Astrocyte (in vitro differentiated cells and primary cell): ENCODE data around the gene SLC17A6. TPM values are rescaled to one million over a fixed set of nuclear protein-coding genes. Genes with fewer than 3 reads are reported as not detected.
A peak's percentile ranks its signal among the peaks of the same experiment; 100 is the strongest.

Experiments
- DNase-seq: peaks from one replicate; pipeline ENCODE4 v3.0.0-alpha.2; 2010; ENCODE audit warnings: low read depth
- FAIRE-seq: peaks from 2 replicates; lab custom pipeline; 2011; peaks lifted over from hg19 to GRCh38; lab: Jason Lieb, UNC
- H2AFZ ChIP-seq: 2 replicates; pipeline ENCODE4 v1.6.0; 2012; ENCODE audit warnings: low read depth, low read length, inconsistent platforms
- H3K27ac ChIP-seq: 2 replicates; pipeline ENCODE4 v1.5.1; 2011; ENCODE audit warnings: low read depth, low read length, inconsistent platforms
- H3K27me3 ChIP-seq: 2 replicates; pipeline ENCODE4 v1.6.0; 2011; ENCODE audit warnings: low read length, inconsistent platforms; ENCODE audit not compliant: insufficient read depth
- H3K36me3 ChIP-seq: 2 replicates; pipeline ENCODE4 v1.5.1; 2011; ENCODE audit warnings: low read length, inconsistent platforms; ENCODE audit not compliant: insufficient read depth
- H3K4me1 ChIP-seq: 2 replicates; pipeline ENCODE4 v1.5.1; 2011; ENCODE audit warnings: low read length, inconsistent platforms; ENCODE audit not compliant: insufficient read depth
- H3K4me2 ChIP-seq: 2 replicates; pipeline ENCODE4 v1.6.0; 2012; ENCODE audit warnings: low read length, inconsistent platforms
- H3K4me3 ChIP-seq: 2 replicates; pipeline ENCODE4 v1.5.1; 2011; ENCODE audit warnings: low read depth, mild to moderate bottlenecking, low read length, inconsistent platforms; ENCODE audit not compliant: insufficient read depth
- H3K79me2 ChIP-seq: 2 replicates; pipeline ENCODE4 v1.6.0; 2012; ENCODE audit warnings: mild to moderate bottlenecking, low read length, inconsistent platforms; ENCODE audit not compliant: insufficient read depth
- H3K9ac ChIP-seq: 2 replicates; pipeline ENCODE4 v1.6.0; 2012; ENCODE audit warnings: mild to moderate bottlenecking, low read length, inconsistent platforms
- H3K9me3 ChIP-seq: 2 replicates; pipeline ENCODE4 v1.5.1; 2012; ENCODE audit warnings: low read depth, mild to moderate bottlenecking, low read length, inconsistent platforms; ENCODE audit not compliant: insufficient read depth
- H4K20me1 ChIP-seq: 2 replicates; pipeline ENCODE4 v1.6.0; 2012; ENCODE audit warnings: low read length, inconsistent platforms; ENCODE audit not compliant: insufficient read depth
- H3K27ac Mint-ChIP-seq: one replicate; pipeline ENCODE4 v1.8.0; 2021; ENCODE audit warnings: mild to moderate bottlenecking, mixed read lengths; ENCODE audit not compliant: unreplicated experiment
- H3K27me3 Mint-ChIP-seq: one replicate; pipeline ENCODE4 v1.8.0; 2021; ENCODE audit warnings: low read depth, mixed read lengths; ENCODE audit not compliant: unreplicated experiment
- H3K36me3 Mint-ChIP-seq: one replicate; pipeline ENCODE4 v1.8.0; 2021; ENCODE audit warnings: low read depth, mixed read lengths; ENCODE audit not compliant: unreplicated experiment
- H3K4me1 Mint-ChIP-seq: one replicate; pipeline ENCODE4 v1.8.0; 2021; ENCODE audit warnings: low read depth, mixed read lengths; ENCODE audit not compliant: unreplicated experiment
- H3K4me3 Mint-ChIP-seq: one replicate; pipeline ENCODE4 v1.8.0; 2021; ENCODE audit warnings: mild to moderate bottlenecking, moderate library complexity, mixed read lengths; ENCODE audit not compliant: unreplicated experiment
- H3K9me3 Mint-ChIP-seq: one replicate; pipeline ENCODE4 v1.8.0; 2021; ENCODE audit warnings: mild to moderate bottlenecking, mixed read lengths; ENCODE audit not compliant: unreplicated experiment
- EZH2 ChIP-seq: IDR thresholded peaks from 2 replicates; pipeline ENCODE4 v1.6.1; 2012; ENCODE audit warnings: mild to moderate bottlenecking, low read length, inconsistent platforms; ENCODE audit not compliant: insufficient read depth
- total RNA-seq: library from RNA; stranded (reverse); gene quantifications from 2 replicates; pipeline ENCODE4 v1.2.1, GENCODE V29; 2021
- TF ChIP-seq, protein P1 (sequence below): IDR thresholded peaks from 2 replicates; pipeline ENCODE4 v1.5.1; 2011; ENCODE audit warnings: low read depth, mild to moderate bottlenecking, inconsistent platforms, low read length, moderate library complexity; ENCODE audit not compliant: insufficient read depth

Gene SLC17A6
- total RNA-seq, 1 donor from 2014 or later: not detected

DNA sequence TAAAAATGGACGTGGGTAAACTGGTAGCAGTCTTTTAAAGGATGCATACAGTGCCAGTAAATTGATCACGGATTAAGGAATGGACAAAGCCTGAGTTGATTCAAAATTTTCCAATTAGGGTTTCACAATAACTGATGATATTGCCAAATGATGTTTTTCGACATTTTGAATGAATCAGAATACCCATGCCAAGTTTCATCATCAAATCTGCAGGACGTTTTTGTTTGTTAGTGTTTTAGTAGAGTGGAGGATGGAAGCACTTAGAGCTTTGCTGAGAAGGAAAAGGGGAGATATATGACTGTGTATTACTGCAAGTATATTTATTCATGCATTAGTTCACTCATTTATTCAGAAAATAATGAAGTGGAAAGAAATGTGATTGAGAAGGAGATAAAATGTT lies 78.3 kb downstream of the SLC17A6 start:
- no peak overlapping the region for H3K27ac ChIP-seq
- H3K36me3 ChIP-seq: no peaks in the 10 kb centered on the region
- H3K27me3 ChIP-seq: no peaks in the 10 kb centered on the region
- no peak for TF ChIP-seq EZH2
- DNase-seq (no peak), FAIRE-seq (no peak)
- H3K9me3 ChIP-seq: no peaks in the 10 kb centered on the region
- no peak overlapping the region for H3K4me3 ChIP-seq
- no peak overlapping the region for H3K9ac ChIP-seq
- Mint-ChIP-seq H3K4me3 (no peak overlapping the region), H3K9me3 (no peaks in the 10 kb centered on the region), H3K27ac (no peak overlapping the region), H3K27me3 (no peaks in the 10 kb centered on the region), H3K36me3 (no peaks in the 10 kb centered on the region), H3K4me1 (peaks cover 2% of the 10 kb centered on the region)
- no peak overlapping the region for H2AFZ ChIP-seq
- no peaks in the 10 kb centered on the region for H3K79me2 ChIP-seq
- no peaks in the 10 kb centered on the region for H3K4me1 ChIP-seq
- no peak overlapping the region for H3K4me2 ChIP-seq
- no peaks in the 10 kb centered on the region for H4K20me1 ChIP-seq

DNA sequence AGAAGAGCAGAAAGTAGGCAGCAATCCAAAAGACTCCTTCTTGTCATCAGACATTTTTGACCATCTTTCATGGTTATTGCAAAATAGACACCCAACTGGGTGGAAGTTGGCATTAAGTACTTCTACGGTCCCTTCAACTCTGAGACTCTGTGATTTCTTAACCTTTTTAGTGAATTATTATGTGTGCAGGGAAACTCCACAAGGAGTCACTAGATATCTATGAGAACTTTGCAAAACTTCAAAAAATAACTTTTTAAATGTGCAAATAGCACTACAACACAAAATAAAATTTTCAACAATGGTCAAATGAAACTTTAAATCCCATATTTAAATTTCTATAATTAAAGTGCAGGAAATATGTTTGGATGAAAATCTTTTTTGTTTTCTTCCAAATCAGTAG lies 88.7 kb downstream of the SLC17A6 start:
- FAIRE-seq (no peak), DNase-seq (no peak)
- no peaks in the 10 kb centered on the region for H3K9me3 ChIP-seq
- no peaks in the 10 kb centered on the region for H3K27me3 ChIP-seq
- H3K79me2 ChIP-seq: no peaks in the 10 kb centered on the region
- no peaks in the 10 kb centered on the region for H3K36me3 Mint-ChIP-seq
- H3K9ac ChIP-seq: no peak overlapping the region
- H3K27me3 Mint-ChIP-seq: no peaks in the 10 kb centered on the region
- H3K4me1 ChIP-seq: no peaks in the 10 kb centered on the region
- H3K36me3 ChIP-seq: no peaks in the 10 kb centered on the region
- TF ChIP-seq, protein P1, sequence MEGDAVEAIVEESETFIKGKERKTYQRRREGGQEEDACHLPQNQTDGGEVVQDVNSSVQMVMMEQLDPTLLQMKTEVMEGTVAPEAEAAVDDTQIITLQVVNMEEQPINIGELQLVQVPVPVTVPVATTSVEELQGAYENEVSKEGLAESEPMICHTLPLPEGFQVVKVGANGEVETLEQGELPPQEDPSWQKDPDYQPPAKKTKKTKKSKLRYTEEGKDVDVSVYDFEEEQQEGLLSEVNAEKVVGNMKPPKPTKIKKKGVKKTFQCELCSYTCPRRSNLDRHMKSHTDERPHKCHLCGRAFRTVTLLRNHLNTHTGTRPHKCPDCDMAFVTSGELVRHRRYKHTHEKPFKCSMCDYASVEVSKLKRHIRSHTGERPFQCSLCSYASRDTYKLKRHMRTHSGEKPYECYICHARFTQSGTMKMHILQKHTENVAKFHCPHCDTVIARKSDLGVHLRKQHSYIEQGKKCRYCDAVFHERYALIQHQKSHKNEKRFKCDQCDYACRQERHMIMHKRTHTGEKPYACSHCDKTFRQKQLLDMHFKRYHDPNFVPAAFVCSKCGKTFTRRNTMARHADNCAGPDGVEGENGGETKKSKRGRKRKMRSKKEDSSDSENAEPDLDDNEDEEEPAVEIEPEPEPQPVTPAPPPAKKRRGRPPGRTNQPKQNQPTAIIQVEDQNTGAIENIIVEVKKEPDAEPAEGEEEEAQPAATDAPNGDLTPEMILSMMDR: peak; percentile 21
- no peak for TF ChIP-seq EZH2
- no peak overlapping the region for H2AFZ ChIP-seq
- H3K4me3 Mint-ChIP-seq: no peak overlapping the region
- peaks cover 6% of the 10 kb centered on the region for H3K4me1 Mint-ChIP-seq
- no peak overlapping the region for H3K4me3 ChIP-seq
- no peaks in the 10 kb centered on the region for H4K20me1 ChIP-seq
- H3K27ac Mint-ChIP-seq: no peak overlapping the region
- no peak overlapping the region for H3K4me2 ChIP-seq
- no peak overlapping the region for H3K27ac ChIP-seq
- peaks cover 4% of the 10 kb centered on the region for H3K9me3 Mint-ChIP-seq

Other genes starting within 250 kb of the SLC17A6 start
- gene ANO5, start 145.3 kb upstream of the SLC17A6 start, total RNA-seq: 2.5 and 2.7 TPM in 2 replicates